Activated CD8-positive, alpha-beta memory T cell treated with anti-CD3 and anti-CD28 coated beads, Interleukin-2, amount 50 U/mL, for 4 hours (primary cell): Measurements from ENCODE around the gene LY86.

Source experiments
- DNase-seq: peaks from one replicate; pipeline ENCODE4 v3.0.0-alpha.2; 2020

The LY86 gene

DNA sequence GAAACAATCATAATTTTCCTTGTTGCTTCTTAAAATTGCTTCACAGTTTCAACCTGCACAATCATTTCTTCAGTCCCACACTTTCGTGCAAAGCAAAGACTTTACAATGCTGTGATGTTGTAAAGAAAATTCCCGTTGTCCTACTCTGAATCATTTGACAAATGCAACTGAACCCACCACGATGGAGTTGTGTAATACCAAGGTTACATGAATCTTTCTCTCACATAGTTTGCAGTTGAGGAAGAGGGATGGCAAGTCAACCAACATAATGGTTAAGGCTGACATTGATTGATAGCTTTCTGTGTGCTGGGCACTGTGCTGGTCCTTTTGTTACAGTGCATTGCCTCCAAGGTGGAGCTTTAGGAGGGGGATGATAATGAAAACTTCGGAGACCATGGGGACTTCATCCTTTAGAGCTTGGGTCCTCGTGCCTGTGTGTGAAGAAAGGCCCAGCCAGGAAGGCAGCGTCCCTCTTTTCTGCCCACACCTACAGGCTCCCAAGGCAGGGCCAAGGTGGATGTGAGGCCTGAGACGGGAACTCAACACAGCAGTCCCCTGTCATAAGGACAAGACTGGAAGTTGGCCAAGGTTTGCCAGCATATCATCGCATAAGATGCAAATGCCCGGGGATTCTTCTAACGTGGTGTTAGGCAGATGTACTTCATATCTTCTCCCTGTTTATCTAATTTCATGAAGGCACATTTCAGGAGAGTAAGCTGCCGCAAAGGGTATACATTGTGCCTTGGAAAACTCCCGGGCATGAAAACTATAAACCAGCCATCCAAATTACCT, 96.9 kb downstream of the LY86 start:
- no peak for DNase-seq

DNA sequence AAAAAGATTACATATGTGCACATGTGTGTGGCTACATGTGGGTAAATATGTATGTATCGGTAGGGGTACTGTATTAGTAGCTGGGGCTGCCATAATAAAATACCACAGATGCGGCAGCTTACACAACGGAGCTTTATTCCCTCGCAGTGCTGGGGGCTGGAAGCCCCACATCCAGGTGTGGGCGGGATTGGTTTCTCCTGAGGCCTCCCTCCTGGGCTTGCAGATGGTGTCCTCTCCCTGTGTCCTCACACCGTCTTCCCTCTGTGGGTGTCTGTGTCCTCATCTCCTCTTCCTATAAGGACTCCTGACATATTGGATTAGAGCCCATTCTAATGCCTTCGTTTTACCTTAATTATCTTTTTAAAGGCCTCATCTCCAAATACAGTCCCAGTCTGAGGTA, 97.7 kb downstream of the LY86 start:
- no peak for DNase-seq

DNA sequence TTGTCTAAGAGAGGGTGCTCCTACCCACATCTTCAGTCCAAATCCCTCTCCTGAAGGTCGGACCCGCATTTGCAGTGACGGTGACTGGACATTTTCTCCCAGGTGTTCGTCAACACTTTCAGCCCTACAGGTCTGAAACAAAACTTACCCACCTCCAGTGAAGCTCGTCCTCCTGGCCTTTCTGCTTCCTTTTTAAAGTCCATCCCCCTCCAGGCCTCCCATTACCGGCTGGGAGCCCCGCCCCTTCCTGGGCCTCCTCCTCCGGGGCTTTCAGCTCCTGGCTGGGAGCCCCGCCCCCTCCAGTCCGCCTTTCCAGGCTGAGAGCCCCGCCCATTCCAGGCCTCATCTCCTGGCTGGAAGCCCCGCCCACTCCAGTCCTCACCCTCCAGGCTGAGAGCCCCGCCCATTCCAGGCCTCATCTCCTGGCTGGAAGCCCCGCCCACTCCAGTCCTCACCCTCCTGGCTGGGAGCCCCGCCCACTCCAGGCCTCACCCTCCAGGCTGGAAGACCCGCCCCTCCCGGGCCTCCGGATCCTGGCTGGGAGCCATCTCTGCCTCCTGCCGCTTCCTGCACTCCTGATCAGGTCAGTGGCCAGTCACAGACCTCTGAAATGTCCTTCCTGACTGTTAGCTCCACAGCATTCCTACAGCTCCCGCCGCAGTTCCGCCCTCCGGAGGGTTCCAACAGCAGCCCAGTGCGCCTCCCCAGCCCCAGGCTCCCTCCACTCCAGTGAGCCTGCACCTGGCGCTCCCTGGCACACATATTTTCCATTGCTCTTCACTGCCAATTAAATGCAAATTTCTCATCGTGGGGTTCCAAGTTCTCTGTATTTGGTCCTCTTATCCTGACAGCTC, 98.5 kb downstream of the LY86 start:
- DNase-seq: peak; percentile 32

DNA sequence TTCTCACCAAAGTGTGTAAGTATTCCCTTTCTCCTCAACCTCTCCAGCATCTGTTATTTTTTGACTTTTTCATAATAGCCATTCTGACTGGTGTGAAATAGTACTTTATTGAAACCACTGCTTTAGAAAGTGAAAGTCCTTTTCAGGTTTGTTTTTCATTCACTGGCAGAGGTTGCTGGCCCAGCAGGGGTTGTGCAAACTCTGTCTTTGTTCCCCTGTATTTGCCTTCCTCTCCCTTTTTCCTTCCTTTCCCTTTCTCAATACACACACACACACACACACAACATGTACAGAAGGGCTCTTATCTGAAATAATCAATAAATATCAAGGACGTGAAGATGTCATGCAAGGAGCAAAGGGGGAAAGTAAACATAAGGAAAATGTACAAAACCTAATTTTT, 99.8 kb downstream of the LY86 start:
- no peak for DNase-seq

DNA sequence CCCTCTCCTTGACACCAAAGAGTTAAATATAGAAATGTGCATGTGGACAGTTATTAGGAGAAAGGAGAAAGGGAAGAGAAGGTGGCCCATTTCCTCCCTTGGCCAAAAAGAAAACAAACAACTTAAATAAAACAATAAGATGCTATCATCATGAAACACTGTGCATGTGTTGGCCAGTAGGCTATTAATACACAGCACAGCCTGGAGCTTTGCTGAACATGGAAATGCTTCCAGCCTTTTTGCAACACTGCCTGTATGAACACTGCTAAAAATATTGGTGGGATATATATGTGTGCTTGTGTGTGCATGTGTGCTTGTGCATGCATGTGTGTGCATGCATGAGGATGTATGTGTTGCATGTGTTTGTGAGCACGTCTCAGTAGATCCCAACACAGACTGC, 100.4 kb downstream of the LY86 start:
- DNase-seq: no peak

DNA sequence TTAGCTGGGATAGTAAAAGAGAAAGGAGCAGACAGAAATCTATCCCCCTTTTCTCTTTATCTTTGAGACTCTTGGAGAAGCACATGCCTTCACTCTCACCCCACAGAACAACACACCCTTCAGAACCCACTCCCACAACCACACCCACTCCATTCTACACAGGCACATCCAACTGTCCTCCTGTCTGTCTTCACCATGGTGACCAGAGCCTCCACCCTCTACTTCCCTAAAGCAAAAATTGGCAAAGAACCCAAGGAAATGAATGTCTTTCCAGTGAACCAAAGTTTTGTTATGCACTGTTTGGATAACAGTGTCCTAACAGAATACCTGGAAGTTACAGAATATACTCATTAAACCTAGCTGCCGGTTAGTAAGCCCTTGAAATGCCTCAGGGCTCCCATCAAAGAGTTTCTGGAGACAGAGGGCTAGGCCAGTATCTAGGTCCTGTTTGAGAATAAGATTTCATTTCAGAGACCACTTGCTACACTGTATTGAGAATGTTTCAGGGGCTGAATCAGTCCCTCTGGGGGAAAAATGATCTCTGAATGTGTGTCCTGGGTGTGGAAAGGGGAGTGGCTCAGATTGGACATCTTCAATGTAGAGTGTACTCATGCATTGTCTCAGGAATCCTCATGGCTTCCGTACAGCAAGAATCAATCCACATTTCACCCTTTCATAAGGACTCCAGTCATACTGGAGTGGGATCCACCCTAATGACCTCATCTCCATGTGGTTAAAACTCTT, 101.1 kb downstream of the LY86 start:
- no peak for DNase-seq

DNA sequence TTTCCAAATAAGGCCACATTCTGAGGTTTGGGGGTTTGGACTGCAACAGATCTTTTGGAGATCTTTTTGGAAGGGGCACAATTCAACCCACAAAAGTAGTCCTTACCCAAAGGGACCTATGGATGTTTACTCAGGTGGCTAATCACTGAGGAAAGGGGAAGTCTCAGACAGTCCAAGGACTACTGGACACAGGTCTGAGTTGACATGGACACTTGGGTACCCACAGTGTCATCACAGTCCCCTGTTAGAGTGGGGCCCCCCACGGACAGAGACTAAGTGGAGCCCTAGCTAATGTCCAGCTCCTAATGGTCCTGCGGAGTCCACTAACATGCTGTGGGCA, 101.6 kb downstream of the LY86 start:
- DNase-seq: no peak

DNA sequence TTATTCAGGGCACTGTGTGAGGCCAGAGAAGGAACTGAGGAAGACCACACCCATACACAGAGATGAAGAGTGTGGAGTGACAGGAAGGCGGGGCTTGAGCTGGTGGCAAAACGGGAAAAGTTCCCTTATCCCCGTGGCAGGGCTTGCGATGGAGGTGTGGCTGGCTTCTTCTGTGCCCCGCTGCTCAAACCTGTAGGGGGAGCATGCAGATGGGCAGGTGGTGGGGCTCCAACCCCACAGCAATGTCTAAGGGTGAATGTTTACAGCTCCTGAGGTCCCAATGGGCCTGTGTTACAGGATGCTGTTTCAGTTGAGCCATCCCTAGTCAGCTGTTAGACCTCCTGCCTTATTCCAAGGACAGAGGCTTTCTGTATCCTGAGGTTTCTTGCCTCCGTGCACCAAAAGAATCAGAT, 105.9 kb downstream of the LY86 start:
- no peak for DNase-seq

DNA sequence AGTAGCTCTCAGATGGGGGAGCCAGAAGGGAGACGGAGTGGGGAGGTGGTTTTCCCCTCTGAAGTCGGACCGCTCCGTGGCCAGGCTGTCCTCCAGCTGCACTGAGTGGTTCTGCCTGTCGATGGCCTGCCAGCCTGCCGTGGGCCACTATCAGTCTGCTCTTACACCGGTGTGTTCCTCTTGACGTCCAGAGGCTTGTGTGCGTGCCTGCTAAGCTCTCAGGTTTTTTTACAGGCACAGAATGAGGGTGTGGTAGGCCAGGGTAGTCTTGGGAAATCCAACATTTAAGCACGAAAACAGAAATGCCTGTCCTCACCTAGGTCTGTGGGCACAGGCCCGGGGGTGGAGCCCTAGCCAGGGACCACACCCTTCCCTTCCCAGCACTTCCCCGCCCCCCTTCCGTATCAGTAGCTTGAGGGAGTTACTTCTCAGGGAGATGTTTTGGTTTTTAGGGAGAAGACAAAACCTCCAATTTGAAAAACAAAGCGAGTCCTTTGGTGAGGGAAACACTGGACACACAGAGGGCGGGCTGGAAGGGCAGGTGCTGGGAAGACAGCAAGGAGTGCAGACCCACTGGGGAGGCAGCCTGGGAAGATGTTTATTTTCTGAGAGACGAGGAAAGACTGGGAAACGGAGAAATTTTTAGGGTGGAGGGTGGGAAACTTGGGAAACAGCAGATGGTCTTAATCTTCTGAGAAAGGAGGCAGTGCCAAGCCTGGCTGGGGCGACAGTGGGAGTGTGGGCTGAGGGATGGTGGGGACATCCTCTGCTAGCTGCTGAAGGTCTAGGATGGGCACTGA, 106.5 kb downstream of the LY86 start:
- no peak for DNase-seq

DNA sequence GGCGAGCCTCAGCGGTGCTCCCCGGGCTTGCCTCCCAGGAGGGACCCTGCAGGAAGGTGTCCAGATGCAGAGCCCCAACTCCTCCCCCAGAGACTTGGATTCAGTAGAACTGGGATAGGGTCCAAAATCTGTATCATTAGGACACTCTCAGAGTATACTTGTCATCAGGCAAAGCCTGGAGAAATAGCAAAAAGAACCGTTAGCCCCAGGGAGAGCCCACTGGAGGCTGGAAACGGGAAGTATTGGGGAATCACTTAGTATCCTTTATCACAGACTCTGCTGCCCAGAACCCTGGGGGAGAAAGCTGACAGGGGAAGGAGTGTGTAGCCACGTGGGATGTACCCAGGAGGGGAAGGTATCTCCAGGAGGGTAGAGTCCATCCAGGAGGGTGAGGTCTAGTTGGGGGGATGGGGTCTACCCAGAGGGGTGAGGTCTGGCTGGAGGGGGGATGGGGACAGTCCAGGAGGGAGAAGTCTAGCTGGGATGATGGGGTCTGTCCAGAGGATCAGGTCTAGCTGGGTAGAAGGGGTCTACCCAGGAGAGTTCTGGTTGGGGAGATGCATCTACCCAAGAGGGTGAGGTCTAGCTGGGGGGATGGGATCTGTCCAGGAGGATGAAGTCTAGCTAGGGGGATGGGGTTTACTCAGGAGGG, 107.2 kb downstream of the LY86 start:
- no peak for DNase-seq

DNA sequence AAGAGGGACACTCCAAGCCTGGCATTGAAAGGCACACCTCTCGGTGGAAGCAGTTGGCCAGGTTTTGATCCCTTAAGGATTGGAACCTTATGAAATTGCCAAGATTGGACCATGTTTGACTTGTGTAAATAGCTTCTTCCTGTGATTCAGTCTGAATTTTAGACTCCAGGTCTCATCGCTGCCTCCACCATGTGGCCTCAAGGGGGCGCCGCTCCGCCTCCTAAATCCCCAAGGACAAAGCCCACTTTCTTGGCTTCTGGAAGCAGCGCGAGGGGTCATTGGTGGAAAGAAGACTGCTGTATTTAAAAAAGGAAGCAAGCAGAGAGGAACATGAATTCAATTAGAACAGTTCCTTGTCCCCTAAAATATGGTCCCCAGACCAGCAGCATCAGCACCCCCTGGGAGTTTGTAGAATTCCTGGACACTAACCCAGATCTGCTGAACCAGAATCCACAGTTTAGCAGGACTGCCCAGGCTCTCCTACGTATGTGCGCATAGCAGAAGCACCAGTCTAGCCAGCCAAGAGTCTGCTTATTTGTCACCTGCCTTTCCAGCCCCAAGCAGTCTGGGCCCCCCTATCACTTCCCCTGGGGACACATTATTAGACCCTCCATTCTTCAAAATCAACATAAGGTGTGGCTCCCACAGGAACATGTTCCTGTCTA, 108.5 kb downstream of the LY86 start:
- no peak for DNase-seq

DNA sequence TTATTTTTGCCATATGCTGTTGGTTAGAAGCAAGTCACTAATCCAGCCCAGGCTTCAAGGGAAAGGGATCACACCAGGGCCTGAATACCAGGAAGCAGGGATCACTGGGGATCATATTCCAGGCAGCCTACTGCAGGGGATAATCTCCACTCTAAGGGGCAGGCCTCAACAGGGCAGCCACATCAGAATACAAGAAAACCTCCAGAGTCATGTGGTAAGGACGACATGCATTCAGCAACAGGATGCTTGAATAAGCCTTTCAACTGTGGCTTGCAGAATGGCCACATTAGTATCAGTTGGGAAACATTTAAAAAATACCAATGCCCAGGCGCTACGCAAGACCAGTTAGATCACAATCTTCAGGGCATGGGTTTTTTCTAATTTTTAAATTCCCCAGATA, 109.1 kb downstream of the LY86 start:
- no peak for DNase-seq

DNA sequence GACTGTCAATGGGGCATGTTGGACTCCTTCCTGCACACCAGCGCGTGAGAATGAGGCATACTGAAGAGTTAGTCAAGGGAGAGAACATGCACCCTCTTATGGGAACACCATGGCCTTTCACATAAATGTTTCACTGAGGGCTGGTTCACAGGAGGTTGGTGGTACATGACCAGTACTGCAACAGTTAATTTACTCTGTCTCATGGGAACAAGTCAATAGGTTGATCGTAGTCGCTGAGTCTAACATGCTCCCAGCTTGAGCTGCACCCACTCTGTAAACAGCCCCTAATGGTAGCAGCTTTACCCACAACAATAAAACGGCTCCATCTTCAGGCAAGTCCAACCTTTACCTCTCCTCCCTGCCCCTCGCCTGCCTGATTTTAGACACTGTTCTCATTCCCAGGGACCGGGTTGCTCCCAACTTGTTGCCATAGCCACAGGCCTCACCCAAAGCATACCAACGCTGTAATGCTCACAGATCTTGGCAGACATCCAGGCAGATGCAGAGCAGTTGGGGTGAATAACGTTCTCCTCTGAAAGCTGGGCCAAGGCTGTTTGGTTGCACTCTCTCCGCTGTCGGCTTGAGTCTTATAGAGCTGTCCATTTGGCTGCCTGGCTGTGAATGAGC, 111.3 kb downstream of the LY86 start:
- DNase-seq: no peak

DNA sequence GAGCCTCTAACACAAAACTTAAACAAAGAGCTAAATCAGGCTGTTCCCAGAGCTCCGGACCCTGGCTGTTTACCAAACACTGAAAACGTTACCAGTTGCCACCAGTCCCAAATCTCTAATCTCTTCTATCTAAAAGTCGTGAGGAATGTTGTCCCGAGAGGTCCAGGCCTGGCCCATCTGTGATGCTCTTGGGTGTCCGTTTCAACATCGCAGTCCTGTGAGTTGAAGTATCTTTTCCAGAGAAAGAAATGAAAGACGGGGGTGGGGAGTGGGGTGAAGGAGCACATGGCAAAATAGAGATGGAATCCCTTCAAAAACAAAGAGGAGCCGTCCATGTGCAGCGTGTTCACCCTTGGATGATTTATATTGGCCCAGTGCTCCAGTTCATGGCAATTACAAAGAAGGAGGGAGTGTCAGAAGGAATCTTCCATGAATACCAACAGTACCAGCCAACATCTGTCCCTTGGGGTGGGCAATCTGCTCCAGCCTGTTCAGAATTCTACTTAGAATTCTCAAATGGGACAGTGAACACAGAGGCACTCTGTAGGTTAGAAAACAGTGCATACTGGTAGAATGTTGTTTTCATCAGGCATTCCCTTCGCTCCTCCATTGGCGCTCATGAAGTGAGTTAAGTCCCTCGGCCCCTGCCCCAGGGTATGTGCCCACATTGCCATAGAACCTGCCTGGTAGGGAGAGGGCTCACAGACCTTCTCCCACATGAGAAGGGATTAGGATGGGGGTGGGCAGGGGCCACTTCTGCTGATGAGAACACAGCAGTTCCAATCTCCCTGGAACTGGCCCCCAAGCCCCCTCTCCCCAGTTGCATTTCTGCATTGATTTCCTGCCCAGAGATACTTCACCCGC, 112.1 kb downstream of the LY86 start:
- DNase-seq: no peak

DNA sequence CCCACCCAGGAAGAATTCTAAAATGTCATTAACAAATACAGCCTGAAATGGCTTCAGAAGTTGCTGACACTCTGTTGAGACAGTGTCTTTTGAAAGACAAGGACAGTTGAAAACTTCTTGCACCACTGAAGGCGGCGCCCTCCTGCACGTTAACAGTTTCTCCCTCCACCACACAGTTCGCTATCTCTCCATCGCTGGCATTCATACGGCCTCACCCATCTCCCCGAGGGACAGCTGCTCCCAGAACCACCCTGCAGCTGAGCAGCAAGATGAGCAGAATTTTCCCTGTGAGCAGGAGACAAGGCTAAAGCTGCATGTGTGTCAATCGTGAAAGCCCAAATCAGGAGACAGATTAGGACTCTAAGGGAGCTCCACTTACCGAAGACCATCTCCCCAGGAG, 113.3 kb downstream of the LY86 start:
- no peak for DNase-seq

DNA sequence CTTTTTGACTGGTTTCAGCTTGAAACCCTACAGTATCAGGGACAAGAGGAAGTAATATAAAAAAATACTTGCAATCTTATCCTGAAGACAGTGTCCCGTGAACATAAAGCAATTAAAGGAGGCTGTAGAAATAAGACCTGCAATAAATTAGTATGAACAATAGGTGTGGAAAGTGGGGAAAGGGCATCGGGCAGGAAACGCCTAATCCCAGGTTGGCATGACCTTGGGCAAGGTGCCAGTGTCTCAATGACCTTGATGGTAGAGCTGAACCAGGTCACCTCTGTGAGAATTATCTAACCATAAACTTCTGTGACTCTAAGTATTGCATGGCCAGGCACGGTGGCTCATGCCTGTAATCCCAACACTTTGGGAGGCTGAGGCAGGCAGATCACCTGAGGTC, 115.2 kb downstream of the LY86 start:
- no peak for DNase-seq
